Measurements from ENCODE around the gene CFAP47. TPM values are rescaled to one million over a fixed set of nuclear protein-coding genes. Genes with fewer than 3 reads are reported as not detected.

CFAP47 gene
- not detected in 2 replicates for total RNA-seq

GRCh38 chrX:35919536-35920309 lies at the start of gene CFAP47:
TSS of gene CFAP47 (plus strand) at chrX:35919734. CDS start at chrX:35919800, 66 bp downstream.

Other genes with a start within 250 kb of the CFAP47 start
- not detected in 2 replicates for gene MAGEB16, start 121.4 kb upstream of the CFAP47 start, total RNA-seq

All from pericardium fibroblast (primary cell).